ENCODE data around the gene TAMALIN.

- TF ChIP-seq CTCF (IDR thresholded peaks at IDR 0.05; ENCODE audit: insufficient read depth, low read length, poor library complexity, severe bottlenecking) (no peak), EZH2phosphoT487 (conservative IDR thresholded peaks at IDR 0.05; ENCODE audit: low read length) (no peak)
Measured at GRCh38 chr12:52037248-52037861, 30.6 kb downstream of the TAMALIN start.
